NCI-H748 treated with DMSO at 0.1 percent for 48 hours (cell line): ENCODE measurements around the gene ZNF335.
"Not testable (repeated sequence)": the region's sequence is repeated elsewhere in the genome, so short reads cannot be mapped to it uniquely, and the experiment has no call there.

Source experiments
- DNase-seq: peaks from one replicate; lab custom pipeline; 2025; lab: John Stamatoyannopoulos, UW

Gene ZNF335

DNA sequence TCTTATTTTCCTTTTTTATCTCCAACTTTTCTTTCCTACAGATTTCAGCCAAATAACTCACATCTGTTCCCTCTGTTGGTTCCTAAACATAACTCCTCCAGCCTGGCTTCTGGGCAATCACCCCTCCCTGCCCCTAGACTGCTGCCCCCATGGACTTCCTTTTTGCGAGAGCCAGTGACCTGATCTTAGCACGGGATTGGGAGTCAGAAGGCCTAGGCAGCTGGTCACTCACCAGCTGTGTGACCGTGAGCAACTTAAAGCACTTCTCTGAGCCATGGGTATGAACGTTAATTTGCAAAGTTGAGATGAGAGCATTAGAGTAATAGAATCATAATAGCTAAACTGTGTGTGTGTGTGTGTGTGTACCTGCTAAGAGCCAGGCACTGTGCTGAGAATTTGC is 32.2 kb upstream of the ZNF335 start:
- no peak for DNase-seq

- DNase-seq, result no peak
These were observed 30.0 kb upstream of the ZNF335 start for GRCh38 chr20:46002008-46002407.

DNA sequence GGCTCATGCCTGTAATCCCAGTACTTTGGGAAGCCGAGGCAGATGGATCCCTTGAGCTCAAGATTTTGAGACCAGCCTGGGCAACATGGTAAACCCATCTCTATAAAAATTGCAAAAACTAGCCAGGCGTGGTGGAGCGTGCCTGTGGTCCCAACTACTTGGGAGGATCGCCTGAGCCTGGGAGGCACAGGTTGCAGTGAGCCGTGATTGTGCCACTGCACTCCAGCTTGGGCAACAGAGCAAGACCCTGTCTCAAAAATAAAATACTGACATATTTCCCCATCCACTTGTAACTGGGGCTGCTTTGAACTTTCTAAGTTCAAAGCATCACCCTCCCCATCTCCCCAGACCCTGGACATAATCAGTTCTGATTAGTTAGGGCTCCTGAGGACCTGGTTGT is 29.5 kb upstream of the ZNF335 start:
- DNase-seq, result no peak

- no peak for DNase-seq
These were observed 28.4 kb upstream of the ZNF335 start for GRCh38 chr20:46000262-46000996.

DNA sequence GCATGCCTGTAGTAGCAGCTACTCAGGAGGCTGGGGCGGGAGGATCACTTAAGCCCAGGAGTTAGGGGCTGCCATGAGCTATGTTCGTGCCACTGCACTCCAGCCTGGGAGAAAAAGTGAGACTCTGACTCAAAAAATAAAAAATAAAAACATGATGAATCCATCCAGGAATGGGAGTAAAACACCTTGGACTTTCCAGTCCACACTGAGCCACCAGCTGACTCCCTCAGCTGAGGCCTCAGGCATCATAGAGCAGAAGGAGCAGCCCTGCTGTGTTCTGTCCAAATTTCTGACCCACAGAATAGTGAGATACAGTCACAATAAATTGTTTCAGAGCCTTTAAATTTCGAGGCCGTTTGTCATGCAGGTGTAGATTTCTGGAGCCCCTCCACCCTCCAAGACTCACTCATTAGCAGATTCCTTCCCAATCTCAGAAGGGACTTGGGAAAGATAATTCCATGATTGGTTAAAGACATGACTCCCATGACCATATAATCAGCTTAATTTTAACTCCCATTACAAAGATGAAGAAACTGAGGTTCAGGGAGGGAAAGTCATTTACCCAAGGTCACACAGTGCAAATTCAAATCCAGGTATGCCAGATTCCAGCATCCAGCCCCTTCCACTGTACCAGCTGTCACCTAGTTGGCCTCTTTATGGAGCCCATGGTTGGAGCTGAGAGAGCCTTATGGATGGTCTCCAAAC is 27.7 kb upstream of the ZNF335 start:
- DNase-seq, result no peak

- DNase-seq, result no peak
These were observed 26.8 kb upstream of the ZNF335 start for GRCh38 chr20:45998761-45999160.

DNA sequence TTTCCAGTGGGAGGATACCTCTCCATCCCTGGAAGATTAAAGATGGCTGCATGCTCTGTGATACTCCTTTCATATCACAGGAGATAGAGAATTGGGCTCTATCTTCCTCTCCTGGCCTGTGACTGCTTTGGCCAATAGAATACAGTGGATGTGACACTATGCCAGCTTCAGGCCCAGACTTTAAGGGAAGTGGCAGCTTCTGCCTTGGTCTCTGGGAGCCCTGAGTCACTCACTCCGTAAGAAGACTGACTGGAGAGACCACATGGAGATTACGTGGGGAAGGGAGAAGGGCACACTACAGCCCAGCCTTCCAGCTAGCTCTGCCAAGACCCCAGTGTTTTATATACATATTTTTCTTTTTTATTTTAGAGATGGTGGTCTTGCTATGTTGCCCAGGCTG is 26.3 kb upstream of the ZNF335 start:
- no peak for DNase-seq

DNA sequence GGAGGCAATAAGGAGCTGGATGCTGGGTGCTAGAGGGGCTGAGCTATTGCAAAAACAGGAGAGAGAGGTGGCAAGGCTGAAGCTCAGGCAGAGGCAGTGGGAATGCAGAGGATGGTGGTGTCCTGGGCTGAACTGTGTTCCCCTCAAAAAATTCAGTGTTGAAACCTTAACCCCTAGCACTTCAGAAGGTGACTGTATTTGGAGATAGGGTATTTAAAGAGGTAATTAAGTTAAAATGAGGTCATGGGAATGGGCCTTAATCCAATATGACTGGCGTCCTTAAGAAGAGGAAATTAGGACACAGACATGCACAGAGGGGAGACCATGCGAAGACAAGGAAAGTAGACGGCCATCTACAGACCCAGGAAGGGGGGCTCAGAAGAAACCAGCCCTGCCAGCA is 25.2 kb upstream of the ZNF335 start:
- DNase-seq, result no peak

DNA sequence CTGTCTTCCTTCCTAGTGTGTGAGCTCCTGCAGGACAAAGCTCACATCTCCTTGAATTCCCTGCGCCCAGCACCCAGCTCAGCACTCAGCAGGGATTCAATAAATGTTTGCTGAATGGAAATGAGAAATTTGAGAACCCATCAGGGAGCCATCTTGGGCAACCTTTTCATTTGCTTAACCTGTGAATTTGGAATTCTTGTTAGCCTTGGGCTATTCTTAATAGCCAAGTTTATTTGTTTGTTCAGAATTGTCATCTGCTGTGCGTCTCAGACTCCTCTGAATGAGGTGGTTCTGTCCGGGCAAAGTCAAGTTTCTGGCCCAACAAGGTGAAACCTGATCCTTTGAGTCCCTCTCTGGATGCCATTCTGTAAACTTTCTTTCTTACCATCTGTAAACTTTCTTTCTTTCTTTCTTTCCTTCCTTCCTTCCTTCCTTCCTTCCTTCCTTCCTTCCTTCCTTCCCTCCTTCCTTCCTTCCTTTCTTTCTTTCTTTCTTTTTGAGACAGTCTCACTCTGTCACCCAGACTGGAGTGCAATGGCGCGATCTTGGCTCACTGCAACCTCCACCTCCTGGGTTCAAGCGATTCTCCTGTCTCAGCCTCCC is 23.6 kb upstream of the ZNF335 start:
- DNase-seq, result not testable (repeated sequence)

GRCh38 chr20:45994761-45995493 is 22.9 kb upstream of the ZNF335 start:
- DNase-seq, result no peak

GRCh38 chr20:45993197-45993951 is 21.4 kb upstream of the ZNF335 start:
- DNase-seq, result no peak

DNA sequence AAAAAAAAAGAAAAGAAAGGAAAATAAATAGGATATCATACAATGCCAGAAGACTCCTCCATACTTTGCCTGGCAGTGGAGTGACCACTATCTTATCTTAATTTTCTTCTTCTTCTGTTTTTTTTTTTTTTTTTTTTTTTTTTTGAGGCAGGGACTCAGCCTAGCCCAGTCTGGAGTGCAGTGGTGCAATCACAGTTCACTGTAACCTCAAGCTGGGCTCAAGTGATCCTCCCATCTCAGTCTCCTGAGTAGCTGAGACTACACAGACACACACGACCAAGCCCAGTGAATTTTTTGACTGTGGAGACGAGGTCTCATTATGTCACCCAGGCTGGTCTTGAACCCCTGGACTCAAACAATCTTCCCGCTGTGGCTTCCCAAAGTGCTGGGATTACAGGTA is 19.6 kb upstream of the ZNF335 start:
- DNase-seq, result no peak

DNA sequence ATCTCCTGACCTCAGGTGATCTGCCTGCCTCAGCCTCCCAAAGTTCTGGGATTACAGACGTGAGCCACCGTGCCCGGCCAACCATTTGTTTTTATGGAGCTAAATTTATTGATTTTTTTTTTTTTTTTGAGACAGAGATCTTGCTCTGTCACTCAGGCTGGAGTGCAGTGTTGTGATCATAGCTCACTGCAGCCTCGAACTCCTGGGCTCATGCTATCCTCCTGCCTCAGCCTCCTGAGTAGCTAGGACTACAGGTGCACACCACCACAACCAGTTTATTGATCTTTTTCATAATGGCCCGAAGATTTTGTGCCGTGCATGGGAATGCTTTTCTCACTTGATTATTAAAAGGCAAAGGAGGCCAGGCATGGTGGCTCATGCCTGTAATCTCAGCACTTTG is 16.8 kb upstream of the ZNF335 start:
- not testable (repeated sequence) for DNase-seq

DNA sequence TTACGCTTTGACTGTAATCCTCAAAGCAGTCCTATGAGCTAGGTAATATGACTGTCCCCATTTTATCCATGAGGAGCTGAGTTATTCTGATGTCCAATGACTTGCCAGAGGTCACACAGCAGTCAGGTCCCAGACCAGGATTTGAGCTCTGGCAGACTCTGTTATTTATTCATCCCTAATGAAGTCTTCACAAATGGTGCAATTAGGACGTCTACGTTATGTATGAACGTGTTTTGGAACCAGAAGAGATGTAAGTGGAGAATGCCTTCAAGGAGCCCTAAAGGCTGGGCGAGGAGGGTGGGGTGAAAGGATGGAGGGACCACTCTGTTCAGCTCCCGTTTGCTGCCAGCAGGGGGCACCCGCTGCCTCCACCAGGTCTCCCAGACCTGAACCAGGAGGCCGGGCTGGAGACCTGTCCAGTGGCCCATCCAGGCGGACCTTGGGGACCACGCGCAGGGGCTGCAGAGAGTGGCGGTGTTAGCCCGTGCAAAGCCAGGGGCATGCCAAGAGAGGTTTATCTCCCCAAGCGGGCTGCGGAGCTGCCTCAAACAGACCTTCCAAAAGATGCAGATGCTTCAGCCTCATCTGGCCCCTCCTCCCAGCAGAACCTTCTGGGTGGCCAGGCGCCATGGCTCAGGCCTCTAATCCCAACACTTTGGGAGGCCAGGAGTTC is 15.2 kb upstream of the ZNF335 start:
- no peak for DNase-seq

GRCh38 chr20:45985573-45985972 is 13.6 kb upstream of the ZNF335 start:
- DNase-seq, result no peak

DNA sequence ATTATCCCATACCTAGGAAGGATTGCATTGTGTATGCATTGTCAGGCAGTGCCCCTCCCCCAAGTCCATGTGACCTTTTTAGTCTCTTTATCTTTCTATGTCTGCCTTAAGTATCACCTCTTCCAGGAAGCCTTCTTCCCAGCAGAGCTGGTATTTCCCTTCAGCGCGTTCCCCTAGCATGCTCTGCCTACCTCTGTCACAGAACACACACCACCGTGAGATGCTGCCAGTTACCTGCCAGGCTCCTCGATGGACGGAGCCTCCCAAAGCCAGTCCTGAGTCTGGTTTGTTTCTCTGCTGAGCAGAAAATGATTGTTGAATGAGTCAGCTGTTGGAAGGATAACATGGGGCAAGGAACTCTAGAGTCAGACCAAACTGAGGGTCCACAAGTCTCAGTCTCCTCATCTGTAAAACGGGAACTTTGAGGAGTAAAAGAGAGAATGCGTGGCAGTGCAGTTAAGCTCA is 11.3 kb upstream of the ZNF335 start:
- no peak for DNase-seq

DNA sequence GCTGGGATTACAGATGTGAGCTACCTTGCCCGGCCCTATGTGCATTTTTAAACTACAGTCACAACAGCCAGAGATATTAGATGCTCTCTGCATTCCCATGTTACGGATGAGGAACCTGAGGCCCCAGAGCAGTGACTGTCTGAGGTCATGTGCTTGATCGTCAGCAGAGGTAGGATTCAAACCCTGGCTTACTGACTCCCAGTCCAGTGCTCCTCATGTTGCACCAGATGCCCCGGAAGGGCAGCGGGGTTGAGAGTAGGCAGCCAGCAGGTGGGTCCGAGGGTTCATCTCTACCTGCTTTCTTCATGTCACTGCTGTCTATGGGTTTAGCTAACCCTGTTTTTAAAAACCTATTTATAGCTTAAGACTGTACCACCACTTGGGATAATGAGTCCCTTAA is 9.3 kb upstream of the ZNF335 start:
- DNase-seq, result no peak

- DNase-seq, result no peak
These were observed 4.1 kb upstream of the ZNF335 start for GRCh38 chr20:45976086-45976485.

DNA sequence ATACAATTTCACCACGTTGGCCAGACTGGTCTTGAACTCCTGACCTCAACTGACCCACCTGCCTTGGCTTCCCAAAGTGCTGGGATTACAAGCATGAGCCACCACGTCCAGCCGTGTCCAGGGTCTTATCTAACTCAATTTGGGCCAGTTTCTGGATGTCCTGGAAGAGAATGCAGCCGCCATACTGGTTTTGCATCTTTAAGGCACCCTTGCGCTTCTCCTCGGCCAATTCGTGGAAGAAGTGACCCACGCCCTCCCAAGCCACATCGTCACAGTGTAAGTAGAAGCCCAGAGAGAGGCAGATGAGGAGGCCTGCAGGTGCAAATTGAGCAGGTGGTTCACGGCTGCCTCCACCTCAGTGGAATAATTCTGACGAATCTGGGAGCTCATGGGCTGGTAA is 3.7 kb upstream of the ZNF335 start:
- no peak for DNase-seq

DNA sequence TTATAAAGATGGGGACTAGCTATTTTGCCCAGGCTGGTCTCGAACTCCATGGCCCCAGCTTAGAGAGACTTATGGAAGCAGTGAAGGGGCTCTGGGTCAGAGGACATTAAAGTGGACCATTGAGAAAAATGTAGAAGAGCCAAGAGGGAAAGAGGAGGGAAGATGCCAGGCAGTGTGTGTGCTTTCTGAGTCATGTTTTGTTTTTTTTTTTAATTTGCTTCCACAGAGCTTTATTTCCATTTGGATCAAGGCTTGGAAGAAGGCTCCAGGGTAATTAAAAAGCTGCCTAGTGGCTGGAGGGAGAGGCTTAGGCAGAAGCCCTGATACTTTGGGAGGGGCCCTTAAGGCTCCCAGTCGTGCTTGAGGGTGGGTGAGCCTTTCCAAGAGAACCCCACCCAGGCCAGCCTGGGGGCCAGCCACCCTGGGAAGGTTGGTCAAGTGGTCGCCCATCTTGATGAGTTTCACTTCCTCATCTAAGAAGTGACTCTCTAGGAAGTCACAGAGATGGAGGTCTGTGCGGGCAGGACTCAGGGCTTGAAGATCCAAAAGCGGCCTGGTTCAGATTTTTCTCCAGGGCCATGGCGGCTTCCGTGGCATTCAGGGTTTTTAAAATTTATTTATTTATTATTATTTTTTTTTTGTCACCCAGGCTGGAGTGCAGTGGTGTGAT is 3.0 kb upstream of the ZNF335 start:
- no peak for DNase-seq
